Activated CD4-positive, alpha-beta T cell treated with anti-CD3 and anti-CD28 coated beads, Interleukin-10, Interleukin-2, amounts not matched to agents 100 ng/mL and 50 ng/mL, durations not matched to agents 16 hours and 8 hours (primary cell): Measurements from ENCODE around the gene CDC25B.

Experiments
- DNase-seq: peaks from one replicate; pipeline ENCODE4 v3.0.0-alpha.2; 2020

The CDC25B gene

GRCh38 chr20:3795511-3796468 is at the start of gene CDC25B:
TSS of gene CDC25B (plus strand) at chr20:3796310. CDS start at chr20:3796532, 222 bp downstream.
- DNase-seq = peak; percentile 95

- DNase-seq = no peak
Measured at GRCh38 chr20:3747471-3747870, 48.6 kb upstream of the CDC25B start.

- DNase-seq = no peak
Measured at GRCh38 chr20:3748073-3748472, 48.0 kb upstream of the CDC25B start.

- DNase-seq = no peak
Measured at GRCh38 chr20:3749087-3749688, 46.9 kb upstream of the CDC25B start.

DNA sequence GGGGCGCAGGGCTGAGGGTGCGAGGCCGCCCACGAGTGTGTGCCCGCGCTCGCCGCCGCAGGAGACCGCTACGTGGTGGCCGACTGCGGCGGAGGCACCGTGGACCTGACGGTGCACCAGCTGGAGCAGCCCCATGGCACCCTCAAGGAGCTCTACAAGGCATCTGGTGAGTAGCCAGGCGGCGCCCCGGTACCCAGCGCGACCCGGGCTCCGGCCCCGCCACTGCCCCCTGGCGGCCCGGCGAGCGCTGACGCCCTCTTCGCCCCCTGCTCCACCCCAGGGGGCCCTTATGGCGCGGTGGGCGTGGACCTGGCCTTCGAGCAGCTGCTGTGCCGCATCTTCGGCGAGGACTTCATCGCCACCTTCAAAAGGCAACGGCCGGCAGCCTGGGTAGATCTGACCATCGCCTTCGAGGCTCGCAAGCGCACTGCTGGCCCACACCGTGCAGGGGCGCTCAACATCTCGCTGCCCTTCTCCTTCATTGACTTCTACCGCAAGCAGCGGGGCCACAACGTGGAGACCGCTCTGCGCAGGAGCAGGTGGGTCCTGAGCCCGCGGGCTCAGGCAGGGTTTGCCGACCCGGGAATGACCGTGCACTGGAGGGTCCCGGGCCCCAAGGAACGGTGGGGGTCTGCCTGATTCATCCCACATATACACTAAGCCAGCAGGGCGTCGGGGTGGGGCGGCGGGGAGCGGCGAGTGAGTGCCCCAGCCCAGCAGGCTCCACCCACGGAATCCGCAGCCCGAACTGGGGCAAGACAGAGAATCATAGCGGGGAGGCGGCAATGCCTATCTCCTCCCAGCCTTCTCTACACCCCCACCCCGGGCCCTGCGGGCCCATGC is 46.2 kb upstream of the CDC25B start:
- DNase-seq = peak; percentile 55

- DNase-seq = no peak
Measured at GRCh38 chr20:3751305-3751674, 44.8 kb upstream of the CDC25B start.

DNA sequence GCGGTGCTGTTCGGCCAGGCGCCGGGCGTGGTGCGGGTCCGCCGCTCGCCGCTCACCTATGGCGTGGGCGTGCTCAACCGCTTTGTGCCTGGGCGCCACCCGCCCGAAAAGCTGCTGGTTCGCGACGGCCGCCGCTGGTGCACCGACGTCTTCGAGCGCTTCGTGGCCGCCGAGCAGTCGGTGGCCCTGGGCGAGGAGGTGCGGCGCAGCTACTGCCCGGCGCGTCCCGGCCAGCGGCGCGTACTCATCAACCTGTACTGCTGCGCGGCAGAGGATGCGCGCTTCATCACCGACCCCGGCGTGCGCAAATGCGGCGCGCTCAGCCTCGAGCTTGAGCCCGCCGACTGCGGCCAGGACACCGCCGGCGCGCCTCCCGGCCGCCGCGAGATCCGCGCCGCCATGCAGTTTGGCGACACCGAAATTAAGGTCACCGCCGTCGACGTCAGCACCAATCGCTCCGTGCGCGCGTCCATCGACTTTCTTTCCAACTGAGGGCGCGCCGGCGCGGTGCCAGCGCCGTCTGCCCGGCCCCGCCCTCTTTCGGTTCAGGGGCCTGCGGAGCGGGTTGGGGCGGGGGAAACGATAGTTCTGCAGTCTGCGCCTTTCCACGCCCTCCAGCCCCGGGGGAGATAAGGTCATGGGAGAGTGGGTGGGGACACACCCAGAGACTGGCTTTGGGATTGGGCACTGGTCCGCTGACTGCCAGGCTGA is 44.3 kb upstream of the CDC25B start:
- peak; percentile 52 for DNase-seq

DNA sequence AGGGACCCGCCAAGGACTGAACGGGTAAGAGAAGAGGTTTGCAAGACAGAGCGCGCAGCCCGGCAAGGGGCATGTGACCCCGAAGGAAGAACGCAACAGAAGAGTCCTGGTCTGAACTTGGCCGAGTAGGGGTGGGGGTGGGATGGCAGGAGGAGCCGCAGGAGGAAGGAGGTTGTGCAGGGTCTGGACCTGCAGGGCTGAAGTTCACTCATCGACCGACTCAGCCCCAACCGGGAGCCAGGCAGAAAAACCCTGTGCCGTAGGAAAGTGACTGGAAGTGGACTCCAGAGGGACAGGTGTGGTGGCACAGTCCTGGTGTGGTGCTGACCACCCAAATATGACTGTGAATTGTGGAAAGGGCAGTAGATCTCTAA is 43.7 kb upstream of the CDC25B start:
- no peak for DNase-seq

DNA sequence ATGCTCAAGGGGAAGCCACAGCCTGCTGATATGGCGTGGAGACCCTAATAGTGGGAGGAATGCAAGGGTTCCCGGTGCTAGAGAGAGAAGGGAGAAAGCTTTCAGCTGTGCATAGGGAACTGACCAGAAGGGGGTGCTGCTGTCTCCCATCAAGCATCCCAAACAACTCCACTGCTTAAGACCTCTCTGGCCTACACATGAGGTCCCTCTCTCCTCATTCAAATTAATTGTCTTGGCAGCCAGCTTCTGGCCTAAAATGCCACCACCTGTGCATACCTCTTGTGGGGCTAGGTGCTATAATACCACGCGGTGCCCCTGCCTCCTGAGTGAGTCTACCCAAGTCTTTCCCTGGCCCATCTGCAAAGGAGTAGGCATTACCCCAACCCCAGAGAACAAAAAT is 43.0 kb upstream of the CDC25B start:
- DNase-seq = peak; percentile 61

- DNase-seq = no peak
Measured at GRCh38 chr20:3753501-3754275, 42.4 kb upstream of the CDC25B start.

DNA sequence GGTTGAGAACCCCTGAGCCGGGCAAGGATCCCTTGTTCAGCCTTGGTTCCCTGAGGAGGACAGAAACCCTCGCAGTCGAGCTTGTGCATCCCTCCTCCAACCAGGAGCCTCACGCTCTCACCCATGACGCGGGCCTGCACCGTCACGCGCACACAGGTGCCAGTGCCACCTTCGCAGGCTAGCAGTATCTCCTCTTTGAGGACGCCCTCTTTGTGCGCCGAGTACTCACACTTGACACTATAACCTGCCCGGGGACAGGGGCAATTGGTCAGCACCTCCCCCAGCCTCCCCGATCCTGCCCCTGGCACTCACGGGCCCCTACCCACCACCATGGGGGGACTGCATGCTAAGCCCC is 41.9 kb upstream of the CDC25B start:
- DNase-seq = no peak

GRCh38 chr20:3755269-3755668 is 40.8 kb upstream of the CDC25B start:
- DNase-seq = no peak

GRCh38 chr20:3755814-3756480 is 40.2 kb upstream of the CDC25B start:
- DNase-seq = no peak

DNA sequence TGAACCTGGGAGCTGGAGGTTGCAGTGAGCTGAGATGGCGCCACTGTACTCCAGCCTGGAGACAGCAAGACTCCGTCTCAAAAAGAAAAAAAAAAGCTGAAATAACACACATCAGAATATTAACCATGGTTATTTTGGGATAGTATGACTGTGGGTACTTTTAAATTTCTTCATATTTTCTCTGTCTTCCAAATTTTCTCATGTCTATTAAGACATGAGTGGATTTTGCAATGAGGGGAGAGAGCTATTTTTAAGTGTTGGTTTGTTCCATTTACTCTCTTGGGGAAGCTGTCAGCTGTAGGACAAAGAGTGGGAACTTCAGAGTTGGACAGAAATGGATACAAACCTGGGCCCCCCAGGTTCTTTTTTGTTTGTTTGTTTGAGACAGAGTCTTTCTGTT is 38.8 kb upstream of the CDC25B start:
- DNase-seq = no peak

DNA sequence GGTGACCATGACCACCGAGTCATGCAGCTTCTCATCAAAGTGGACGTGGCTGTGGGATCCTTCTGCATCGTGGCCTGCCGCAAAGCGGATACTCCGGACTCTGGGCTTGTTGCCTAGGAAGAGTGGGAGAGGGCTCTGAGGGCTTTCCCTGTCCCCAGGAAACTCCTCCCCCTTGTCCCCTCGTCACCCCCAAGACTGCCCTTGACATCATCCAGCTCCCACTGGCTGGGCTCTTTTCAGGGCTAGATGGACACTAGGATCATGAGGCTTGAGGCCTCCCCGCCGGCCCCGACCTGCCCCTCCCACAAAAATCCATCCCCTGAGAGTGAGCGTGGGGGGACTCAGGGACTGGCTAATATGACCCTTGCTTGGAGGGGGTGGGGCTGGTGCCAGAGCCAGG is 37.5 kb upstream of the CDC25B start:
- DNase-seq = no peak

DNA sequence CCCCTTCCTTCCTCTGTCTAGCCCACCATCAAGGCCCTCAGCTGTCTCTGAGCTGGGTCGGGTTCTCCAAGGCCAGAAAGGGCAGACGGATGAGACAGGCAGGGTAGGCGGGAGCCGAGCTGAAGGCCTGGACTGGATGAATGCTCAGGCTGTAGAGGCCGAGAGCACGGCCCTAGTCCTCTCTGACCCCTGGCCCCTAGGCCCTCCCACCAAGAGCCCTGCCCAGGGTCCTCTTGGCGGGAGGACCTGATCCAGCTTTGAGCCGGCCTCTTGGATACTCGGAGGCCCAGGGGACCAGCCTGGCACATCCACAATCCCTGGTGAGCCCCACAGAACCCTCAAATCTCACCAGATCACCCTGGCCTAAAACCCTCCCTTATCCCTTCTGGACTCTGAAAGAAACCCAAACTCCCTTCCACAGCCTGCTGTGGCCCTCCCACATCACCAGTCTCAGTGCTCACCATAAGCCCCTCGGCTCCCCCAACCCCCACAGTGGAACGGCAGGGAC is 36.7 kb upstream of the CDC25B start:
- no peak for DNase-seq

GRCh38 chr20:3759884-3760283 is 36.2 kb upstream of the CDC25B start:
- no peak for DNase-seq

- no peak for DNase-seq
Measured at GRCh38 chr20:3760655-3761348, 35.3 kb upstream of the CDC25B start.

GRCh38 chr20:3763671-3764601 is 32.2 kb upstream of the CDC25B start:
- DNase-seq = no peak

- DNase-seq = no peak
Measured at GRCh38 chr20:3764659-3765058, 31.5 kb upstream of the CDC25B start.
